Measurements from ENCODE around the gene PRRC2B. TPM values are rescaled to one million over a fixed set of nuclear protein-coding genes. Genes with fewer than 3 reads are reported as not detected.

The PRRC2B gene
- total RNA-seq, 1 experiment from 2014 or later = 170 TPM

GRCh38 chr9:131530546-131530919 is 136.6 kb downstream of the PRRC2B start:
- POLR2A ChIA-PET = no interaction called here
- Histone ChIP-seq H3K36me3 (ENCODE audit: control insufficient read depth in 1 of 2, insufficient read depth in 2 of 2, low read length in 2 of 2) (peaks cover 4 to 15% of the 10 kb centered on the region in 2 experiments; a peak in 3 of 4 replicates), H3K9ac (ENCODE audit: low read length) (peak overlapping the region; percentile 68), H3K27me3 (ENCODE audit: insufficient read depth, low read length) (no peaks in the 10 kb centered on the region), H3K27ac (ENCODE audit: low read depth, low read length) (peak overlapping the region; percentile 49), H3K4me2 (ENCODE audit: low read length) (peak overlapping the region; percentile 90), H4K20me1 (ENCODE audit: insufficient read depth) (no peaks in the 10 kb centered on the region), H3K79me2 (ENCODE audit: insufficient read depth, low read length) (peaks cover 11% of the 10 kb centered on the region; the same call in 1 of the 2 replicates), H3K4me3 (replicated peaks in 1 of 2; ENCODE audit: low read depth in 1 of 2, low read length in 2 of 2) (peak overlapping the region; percentile 65 to 75), H3K9me2 (ENCODE audit: insufficient read depth) (no peaks in the 10 kb centered on the region), H3K9me3 (ENCODE audit: control insufficient read depth in 1 of 2, insufficient read depth in 1 of 2, low read depth in 1 of 2, low read length in 2 of 2) (no peaks in the 10 kb centered on the region), H2AFZ (ENCODE audit: low read depth, low read length, poor library complexity, severe bottlenecking) (no peak overlapping the region), H3K4me1 (ENCODE audit: control insufficient read depth in 1 of 2, insufficient read depth in 2 of 2, low read length in 2 of 2) (peaks cover 0 to 13% of the 10 kb centered on the region in 2 experiments; a peak in 1 of 4 replicates)
- intact Hi-C loops (cut with micrococcal nuclease) = no loop called here
- peak; percentile 71 for ATAC-seq
- RAD21 ChIA-PET (ENCODE audit: low non-redundant PET in 1 of 2, low total read pairs in 2 of 2, uncharacterized antibody in 2 of 2, unreplicated experiment in 2 of 2) = no interaction called here
- no peak for DNase-seq (ENCODE audit: low read depth, low spot score)
- no peak for TF ChIP-seq JUND (IDR thresholded peaks at IDR 0.05)
- no peak for TF ChIP-seq POLR2A (IDR thresholded peaks at IDR 0.05; ENCODE audit: borderline replicate concordance, extremely low read depth, insufficient read depth, insufficient read length)
- TF ChIP-seq CTCF (IDR thresholded peaks at IDR 0.05 in 2 of 3, conservative IDR thresholded peaks at IDR 0.05 in 1 of 3; ENCODE audit: borderline replicate concordance in 1 of 3, insufficient read depth in 1 of 3, low read depth in 2 of 3, low read length in 2 of 3) = peak in 2 of 3 experiments; percentile 21 to 31; a peak in 3 of 6 replicates
- no peak for TF ChIP-seq FOSL1 (IDR thresholded peaks at IDR 0.05; ENCODE audit: low read depth)
- no peak for TF ChIP-seq ELF1 (IDR thresholded peaks at IDR 0.05; ENCODE audit: borderline replicate concordance, low read depth)
- no peak for TF ChIP-seq ZNF274 (IDR thresholded peaks at IDR 0.05; ENCODE audit: low read depth, low read length)
- no peak for TF ChIP-seq POLR2AphosphoS5 (IDR thresholded peaks at IDR 0.05; ENCODE audit: low read depth, low read length)
- no peak for TF ChIP-seq ATF3 (IDR thresholded peaks at IDR 0.05)
- no TSS peak for BruUV-seq (replicated peaks)
- CTCF ChIA-PET = no interaction called here

All from HCT116 (cell line).